H1 (cell line): ENCODE data around the gene TNS4. TPM values are rescaled to one million over a fixed set of nuclear protein-coding genes. Genes with fewer than 3 reads are reported as not detected.

Experiments
- CTCF ChIA-PET: fragments of 300-600 bp; sonication (Branson Sonifier 250); formaldehyde crosslinking; loops from one replicate; lab custom pipeline; 2021; ENCODE audit not compliant: partially characterized antibody; lab: Charles Lee
- POLR2A ChIA-PET: fragments of 300-600 bp; sonication (Branson Sonifier 250); formaldehyde crosslinking; loops from one replicate; lab custom pipeline; 2021; ENCODE audit warnings: inconsistent platforms; ENCODE audit not compliant: partially characterized antibody; lab: Charles Lee
- DNase-seq, 2 experiments: peaks; one replicate each; pipeline versions ENCODE4 v3.0.0 to v3.0.0-alpha.2; 2010 to 2022; ENCODE audit warnings: low spot score in 2 of 2, low read depth in 1 of 2, mixed read lengths in 1 of 2
- FAIRE-seq: peaks from 2 replicates; lab custom pipeline; 2011; peaks lifted over from hg19 to GRCh38; lab: Jason Lieb, UNC
- H2AFZ ChIP-seq: 2 replicates; pipeline ENCODE4 v1.8.1; 2012; ENCODE audit warnings: low read length, inconsistent platforms
- H2AK5ac ChIP-seq: 2 replicates; pipeline ENCODE4 v1.6.1; 2013; ENCODE audit warnings: low read depth, low read length
- H2BK120ac ChIP-seq: replicated peaks from 2 replicates; pipeline ENCODE3; 2013; ENCODE audit warnings: low read depth, low read length, inconsistent platforms
- H2BK12ac ChIP-seq: 2 replicates; pipeline ENCODE4 v1.6.1; 2013; ENCODE audit warnings: low read depth, low read length
- H2BK15ac ChIP-seq: 2 replicates; pipeline ENCODE4 v1.6.1; 2013; ENCODE audit warnings: low read length
- H2BK20ac ChIP-seq: 2 replicates; pipeline ENCODE4 v1.6.1; 2013; ENCODE audit warnings: low read length
- H2BK5ac ChIP-seq: 2 replicates; pipeline ENCODE4 v1.6.1; 2013; ENCODE audit warnings: low read depth, low read length
- H3K14ac ChIP-seq: 2 replicates; pipeline ENCODE4 v1.6.1; 2013; ENCODE audit warnings: inconsistent platforms; ENCODE audit not compliant: insufficient read length
- H3K18ac ChIP-seq: 2 replicates; pipeline ENCODE4 v1.6.1; 2013; ENCODE audit warnings: low read length; ENCODE audit errors: extremely low read depth
- H3K23ac ChIP-seq: 2 replicates; pipeline ENCODE4 v1.6.1; 2013; ENCODE audit warnings: inconsistent platforms; ENCODE audit not compliant: insufficient read length
- H3K23me2 ChIP-seq: 2 replicates; pipeline ENCODE4 v1.6.1; 2013; ENCODE audit warnings: low read depth, low read length
- H3K27ac ChIP-seq: 2 replicates; pipeline ENCODE4 v1.6.1; 2011; ENCODE audit warnings: low read depth, low read length, inconsistent platforms
- H3K27me3 ChIP-seq, 4 experiments: replicated peaks in 1 of 4; 1 replicate in 1 of 4; 2 replicates in 3 of 4; pipeline versions ENCODE4 v1.6.1 to v1.8.1; 2011 to 2013; ENCODE audit warnings: low read length in 3 of 4, mild to moderate bottlenecking in 3 of 4, inconsistent platforms in 2 of 4, mixed read lengths in 2 of 4, moderate library complexity in 1 of 4; ENCODE audit not compliant: control insufficient read depth in 3 of 4, insufficient read depth in 3 of 4; ENCODE audit errors: extremely low read depth in 1 of 4
- H3K36me3 ChIP-seq, 4 experiments: 2 replicates each; pipeline versions ENCODE4 v1.6.1 to v1.8.1; 2011 to 2013; ENCODE audit warnings: mild to moderate bottlenecking in 4 of 4, low read length in 3 of 4, moderate library complexity in 2 of 4, control low read depth in 1 of 4, inconsistent platforms in 1 of 4; ENCODE audit not compliant: insufficient read depth in 4 of 4, control insufficient read depth in 2 of 4
- H3K4ac ChIP-seq: replicated peaks from 2 replicates; pipeline ENCODE3; 2013; ENCODE audit warnings: low read length, low read depth, mixed read lengths, inconsistent platforms; ENCODE audit not compliant: insufficient read length
- H3K4me1 ChIP-seq, 4 experiments: replicated peaks in 1 of 4; 1 replicate in 1 of 4; 2 replicates in 3 of 4; pipeline versions ENCODE4 v1.6.1 to v1.8.1; 2011 to 2013; ENCODE audit warnings: low read length in 3 of 4, inconsistent platforms in 2 of 4, mixed read lengths in 1 of 4; ENCODE audit not compliant: insufficient read depth in 4 of 4, control insufficient read depth in 3 of 4
- H3K4me2 ChIP-seq, 2 experiments: 2 replicates each; pipeline versions ENCODE4 v1.6.1 to v1.8.1; 2011 to 2013; ENCODE audit warnings: low read depth in 2 of 2, low read length in 2 of 2, control low read depth in 1 of 2, inconsistent platforms in 1 of 2, mild to moderate bottlenecking in 1 of 2; ENCODE audit not compliant: insufficient read depth in 1 of 2
- H3K4me3 ChIP-seq, 4 experiments: fragments of 200-600, 300-600 bp in 1 of 4; sonication (generic), shearing (Covaris generic), sonication (Bioruptor Twin) in 1 of 4; 2 replicates each; pipeline versions ENCODE4 v1.5.1 to v1.8.1; 2011 to 2016; ENCODE audit warnings: low read length in 4 of 4, low read depth in 3 of 4, control low read depth in 2 of 4, inconsistent platforms in 2 of 4, mild to moderate bottlenecking in 2 of 4, mixed read lengths in 1 of 4, moderate library complexity in 1 of 4; ENCODE audit not compliant: insufficient read depth in 2 of 4; ENCODE audit errors: extremely low read depth in 1 of 4
- H3K56ac ChIP-seq: replicated peaks from 2 replicates; pipeline ENCODE3; 2013; ENCODE audit warnings: low read depth, mild to moderate bottlenecking, mixed read lengths, low read length, inconsistent platforms; ENCODE audit not compliant: insufficient read length
- H3K79me1 ChIP-seq: 2 replicates; pipeline ENCODE4 v1.6.1; 2013; ENCODE audit warnings: low read depth, low read length, control low read depth
- H3K79me2 ChIP-seq, 2 experiments: 2 replicates each; pipeline versions ENCODE4 v1.6.1 to v1.8.1; 2012 to 2013; ENCODE audit warnings: low read length in 2 of 2, mild to moderate bottlenecking in 2 of 2, inconsistent platforms in 1 of 2; ENCODE audit not compliant: insufficient read depth in 2 of 2, control insufficient read depth in 1 of 2
- H3K9ac ChIP-seq, 4 experiments: replicated peaks in 1 of 4; 1 replicate in 1 of 4; 2 replicates in 3 of 4; pipeline versions ENCODE4 v1.6.1 to v1.8.1; 2011 to 2013; ENCODE audit warnings: low read depth in 3 of 4, low read length in 3 of 4, control low read depth in 2 of 4, mild to moderate bottlenecking in 2 of 4, moderate library complexity in 2 of 4, inconsistent platforms in 1 of 4; ENCODE audit errors: extremely low read depth in 1 of 4
- H3K9me3 ChIP-seq, 2 experiments: 2 replicates each; pipeline versions ENCODE4 v1.6.1 to v1.8.1; 2012 to 2013; ENCODE audit warnings: mild to moderate bottlenecking in 2 of 2, moderate library complexity in 2 of 2, control low read depth in 1 of 2, inconsistent platforms in 1 of 2, low read depth in 1 of 2, low read length in 1 of 2, mixed read lengths in 1 of 2; ENCODE audit not compliant: insufficient read depth in 2 of 2
- H4K20me1 ChIP-seq, 2 experiments: replicated peaks in 1 of 2; 2 replicates each; pipeline versions ENCODE3 to v1.8.1; 2011 to 2013; ENCODE audit warnings: inconsistent platforms in 2 of 2, low read length in 2 of 2, mild to moderate bottlenecking in 1 of 2; ENCODE audit not compliant: insufficient read depth in 2 of 2, control insufficient read depth in 1 of 2
- H4K5ac ChIP-seq: 2 replicates; pipeline ENCODE4 v1.6.1; 2013; ENCODE audit warnings: low read length, low read depth, mixed read lengths, inconsistent platforms; ENCODE audit not compliant: insufficient read length
- H4K8ac ChIP-seq: 2 replicates; pipeline ENCODE4 v1.8.0; 2013; ENCODE audit warnings: mild to moderate bottlenecking, moderate library complexity, low read length, inconsistent platforms; ENCODE audit not compliant: insufficient read depth; ENCODE audit errors: extremely low read depth
- H4K91ac ChIP-seq: replicated peaks from 2 replicates; pipeline ENCODE3; 2013; ENCODE audit warnings: low read length, mixed read lengths, inconsistent platforms; ENCODE audit not compliant: insufficient read length
- E2F6 ChIP-seq: IDR thresholded peaks from 2 replicates; pipeline ENCODE4 v1.6.1; 2012; ENCODE audit warnings: inconsistent platforms
- HDAC6 ChIP-seq: IDR thresholded peaks from one replicate; pipeline ENCODE4 v1.7.1; 2012; ENCODE audit warnings: low read depth, mild to moderate bottlenecking, inconsistent platforms, low read length, moderate library complexity
- JUN ChIP-seq: IDR thresholded peaks from 2 replicates; pipeline ENCODE4 v1.6.1; 2011; ENCODE audit warnings: low read depth, mild to moderate bottlenecking, improper control_type of control experiment, low read length
- JUND ChIP-seq: IDR thresholded peaks from 2 replicates; pipeline ENCODE4 v1.6.1; 2011; ENCODE audit warnings: mild to moderate bottlenecking, improper control_type of control experiment, low read length
- KDM4A ChIP-seq: IDR thresholded peaks from one replicate; pipeline ENCODE4 v1.7.1; 2012; ENCODE audit warnings: low read depth, mild to moderate bottlenecking, moderate library complexity, low read length, inconsistent platforms; ENCODE audit not compliant: severe bottlenecking
- SIN3A ChIP-seq, 2 experiments: IDR thresholded peaks in 1 of 2; conservative IDR thresholded peaks in 1 of 2; 2 replicates each; pipeline ENCODE4 v1.6.1; 2011 to 2012; ENCODE audit warnings: low read length in 2 of 2, improper control_type of control experiment in 1 of 2, low read depth in 1 of 2, mild to moderate bottlenecking in 1 of 2
- SUZ12 ChIP-seq: fragments of 200-600 bp; sonication (generic); IDR thresholded peaks from 2 replicates; pipeline ENCODE4 v1.6.1; 2012; ENCODE audit warnings: mild to moderate bottlenecking, inconsistent platforms, low read length, moderate library complexity, mixed read lengths
- WGBS, 2 experiments: shearing (Covaris generic) in 1 of 2; methylation state at CpG; one replicate each; pipeline versions ENCODE4 v1.1.6 to v1.1.7; 2013 to 2015; ENCODE audit warnings: low lambda C conversion rate in 2 of 2, mixed read lengths in 2 of 2, inconsistent platforms in 1 of 2, low coverage in 1 of 2, missing lambda C conversion rate in 1 of 2; ENCODE audit not compliant: insufficient replicate concordance in 2 of 2, insufficient coverage in 1 of 2, insufficient read length in 1 of 2; ENCODE audit errors: extremely low coverage in 1 of 2, missing lambda C conversion rate in 1 of 2; 5-methylcytosine and 5-hydroxymethylcytosine counted together
- polyA plus RNA-seq, 7 experiments: library from polyadenylated mRNA; depleted of rRNA in 3 of 7; stranded (reverse) in 5 of 7; unstranded in 2 of 7; fragments of >200 nt in 5 of 7; fragments of 200-250 nt in 2 of 7; gene quantifications; 1 replicate in 5 of 7; 2 replicates in 1 of 7; 4 replicates in 1 of 7; pipeline versions ENCODE4 v1.2.1 to v1.2.3, GENCODE V29; 2011 to 2013; ENCODE audit warnings: missing spikeins in 2 of 7, mixed read lengths in 2 of 7
- total RNA-seq: library from RNA; stranded (reverse); fragmentation: NEBNext Ultra II Directional; extraction: Animal tissue kit (Norgen Biotek cat#: 25700); gene quantifications from 2 replicates; pipeline ENCODE4 v1.2.1, GENCODE V29; 2021

The TNS4 gene
- total and polyA plus RNA-seq, 2 of the 8 experiments (the other 6 are each of a cell fraction or from before 2014, with no cell fraction given) = 0.20 to 0.21 TPM

DNA sequence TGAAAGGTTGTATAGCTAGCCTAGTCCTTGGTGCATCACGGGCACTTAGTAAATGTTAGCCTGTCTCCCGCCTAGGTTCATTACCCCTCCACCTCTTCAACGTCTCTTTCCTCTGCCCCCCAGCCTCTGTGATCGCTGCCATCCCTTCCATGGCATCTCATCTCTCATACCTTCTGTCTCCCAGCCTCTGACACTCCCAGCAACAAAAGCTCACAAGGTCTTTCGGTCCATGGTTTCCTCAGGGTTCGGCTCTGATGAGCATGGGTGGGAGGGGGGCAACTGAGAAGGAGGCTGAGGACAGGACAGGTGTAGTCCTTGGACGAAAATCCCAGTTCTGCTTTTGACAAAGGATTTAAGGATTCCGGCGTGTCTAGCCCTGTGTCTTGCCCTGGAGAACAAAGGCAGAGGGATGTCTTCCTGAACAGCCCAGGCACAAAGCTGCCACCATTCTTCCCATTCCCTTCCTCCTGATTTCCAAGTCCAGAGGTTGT is 47.1 kb upstream of the TNS4 start:
- DNase-seq (no peak), FAIRE-seq (no peak)
- Histone ChIP-seq H3K23me2 (no peaks in the 10 kb centered on the region; the same call in 1 of the 2 replicates), H2BK12ac (0 out of 2 replicates have a peak overlapping the region, but pooled peaks have one; percentile 4), H2BK5ac (no peak overlapping the region), H4K5ac (no peak overlapping the region), H2AFZ (no peak overlapping the region), H2BK120ac (no peak overlapping the region), H3K36me3 (no peaks in the 10 kb centered on the region), H3K4ac (no peak overlapping the region), H3K9ac (no peak overlapping the region), H4K91ac (no peak overlapping the region), H3K18ac (no peak overlapping the region), H3K27me3 (no peaks in the 10 kb centered on the region), H4K8ac (no peak overlapping the region), H3K4me3 (no peak overlapping the region), H3K23ac (no peak overlapping the region), H3K14ac (no peak overlapping the region), H3K4me2 (no peak overlapping the region), H3K79me1 (no peaks in the 10 kb centered on the region), H2AK5ac (no peak overlapping the region), H3K9me3 (no peaks in the 10 kb centered on the region), H2BK20ac (no peak overlapping the region), H2BK15ac (no peak overlapping the region), H3K27ac (no peak overlapping the region), H4K20me1 (no peaks in the 10 kb centered on the region), H3K56ac (no peak overlapping the region), H3K4me1 (peaks cover 0 to 5% (median 2%) of the 10 kb centered on the region in 4 experiments; a peak in 4 of 7 replicates), H3K79me2 (no peaks in the 10 kb centered on the region)
- 91% methylated on average over 9 of the region's 9 CpGs; no CpG with 5 or more reads in 1 of the 2 experiments for WGBS, 2 experiments
- POLR2A ChIA-PET = interaction anchor here (1.0 to 1.2 kb wide), 3 partner anchors 13 to 203 kb away, joined by 3 read pairs; no protein-coding TSS in a partner anchor
- TF ChIP-seq E2F6 (no peak), HDAC6 (no peak), KDM4A (no peak), JUN (no peak), JUND (no peak), SUZ12 (no peak), SIN3A (conservative IDR thresholded peaks at IDR 0.05 in 1 of 2, IDR thresholded peaks at IDR 0.05 in 1 of 2; ENCODE audit: low read depth in 1 of 2, low read length in 2 of 2) (no peak)
- CTCF ChIA-PET = interaction anchor here (0.9 to 9.1 kb wide), 13 partner anchors 9 to 249 kb away, joined by 3 to 80 read pairs (median 5); no protein-coding TSS in a partner anchor
